ENCODE results near the gene BACE2.
"Not testable (repeated sequence)": the region's sequence is repeated elsewhere in the genome, so short reads cannot be mapped to it uniquely, and the experiment has no call there.

The BACE2 gene

GRCh38 chr21:41240040-41240439, 72.1 kb downstream of the BACE2 start:
- DNase-seq (ENCODE audit: low read depth) = no peak

GRCh38 chr21:41241341-41241740, 73.4 kb downstream of the BACE2 start:
- no peak for DNase-seq (ENCODE audit: low read depth)

GRCh38 chr21:41242238-41242829, 74.4 kb downstream of the BACE2 start:
- no peak for DNase-seq (ENCODE audit: low read depth)

GRCh38 chr21:41243107-41243506, 75.1 kb downstream of the BACE2 start:
- no peak for DNase-seq (ENCODE audit: low read depth)

GRCh38 chr21:41244266-41244880, 76.4 kb downstream of the BACE2 start:
- not testable (repeated sequence) for DNase-seq (ENCODE audit: low read depth)

GRCh38 chr21:41245509-41246135, 77.7 kb downstream of the BACE2 start:
- no peak for DNase-seq (ENCODE audit: low read depth)

- no peak for DNase-seq (ENCODE audit: low read depth)
Measured at GRCh38 chr21:41246808-41247207, 78.8 kb downstream of the BACE2 start.

GRCh38 chr21:41247561-41248545, 79.9 kb downstream of the BACE2 start:
- no peak for DNase-seq (ENCODE audit: low read depth)

GRCh38 chr21:41249476-41249875, 81.5 kb downstream of the BACE2 start:
- no peak for DNase-seq (ENCODE audit: low read depth)

- DNase-seq (ENCODE audit: low read depth) = no peak
Measured at GRCh38 chr21:41250519-41250918, 82.6 kb downstream of the BACE2 start.

GRCh38 chr21:41251961-41252642, 84.1 kb downstream of the BACE2 start:
- no peak for DNase-seq (ENCODE audit: low read depth)

GRCh38 chr21:41254090-41254700, 86.2 kb downstream of the BACE2 start:
- no peak for DNase-seq (ENCODE audit: low read depth)

GRCh38 chr21:41255190-41255589, 87.2 kb downstream of the BACE2 start:
- no peak for DNase-seq (ENCODE audit: low read depth)

GRCh38 chr21:41256231-41256630, 88.3 kb downstream of the BACE2 start:
- not testable (repeated sequence) for DNase-seq (ENCODE audit: low read depth)

GRCh38 chr21:41256771-41257702, 89.1 kb downstream of the BACE2 start:
- no peak for DNase-seq (ENCODE audit: low read depth)

GRCh38 chr21:41258617-41259016, 90.7 kb downstream of the BACE2 start:
- no peak for DNase-seq (ENCODE audit: low read depth)

GRCh38 chr21:41260428-41260827, 92.5 kb downstream of the BACE2 start:
- no peak for DNase-seq (ENCODE audit: low read depth)

GRCh38 chr21:41267346-41267745, 99.4 kb downstream of the BACE2 start:
- no peak for DNase-seq (ENCODE audit: low read depth)

- DNase-seq (ENCODE audit: low read depth) = no peak
Measured at GRCh38 chr21:41269535-41269934, 101.6 kb downstream of the BACE2 start.

- no peak for DNase-seq (ENCODE audit: low read depth)
Measured at GRCh38 chr21:41277196-41277595, 109.2 kb downstream of the BACE2 start.
